Mesendoderm (in vitro differentiated cells): ENCODE data around the gene IPO5.
"Not testable (repeated sequence)": the region's sequence is repeated elsewhere in the genome, so short reads cannot be mapped to it uniquely, and the experiment has no call there.

Experiments
- DNase-seq: peaks from one replicate; pipeline ENCODE4 v3.0.0; 2013
- H2AK5ac ChIP-seq: 2 replicates; pipeline ENCODE4 v1.6.1; 2013; ENCODE audit warnings: low read length, inconsistent platforms
- H2BK120ac ChIP-seq: 2 replicates; pipeline ENCODE4 v1.6.1; 2013; ENCODE audit warnings: low read depth, mild to moderate bottlenecking, low read length, moderate library complexity, mixed read lengths
- H2BK15ac ChIP-seq: replicated peaks from 2 replicates; pipeline ENCODE4 v1.6.1; 2013; ENCODE audit warnings: low read depth, mild to moderate bottlenecking, moderate library complexity
- H2BK5ac ChIP-seq: 2 replicates; pipeline ENCODE4 v1.6.1; 2013; ENCODE audit warnings: low read length, inconsistent platforms
- H3K18ac ChIP-seq: 2 replicates; pipeline ENCODE4 v1.6.1; 2013; ENCODE audit warnings: mild to moderate bottlenecking, low read length, mixed read lengths
- H3K23ac ChIP-seq: one replicate; pipeline ENCODE4 v1.6.1; 2013; ENCODE audit warnings: low read length
- H3K27ac ChIP-seq: 2 replicates; pipeline ENCODE4 v1.5.1; 2013; ENCODE audit warnings: low read depth, mild to moderate bottlenecking, inconsistent platforms, low read length, moderate library complexity
- H3K27me3 ChIP-seq: 2 replicates; pipeline ENCODE4 v1.6.1; 2013; ENCODE audit warnings: low read length, control low read depth, mild to moderate bottlenecking, inconsistent platforms; ENCODE audit not compliant: insufficient read depth, poor library complexity
- H3K36me3 ChIP-seq: 2 replicates; pipeline ENCODE4 v1.6.1; 2013; ENCODE audit warnings: low read length, inconsistent platforms; ENCODE audit not compliant: control insufficient read depth, insufficient read depth
- H3K4ac ChIP-seq: one replicate; pipeline ENCODE4 v1.6.1; 2013; ENCODE audit warnings: low read depth, mild to moderate bottlenecking, low read length, moderate library complexity
- H3K4me1 ChIP-seq: 2 replicates; pipeline ENCODE4 v1.6.1; 2013; ENCODE audit warnings: low read depth, low read length, inconsistent platforms; ENCODE audit not compliant: control insufficient read depth
- H3K4me2 ChIP-seq: 2 replicates; pipeline ENCODE4 v1.6.1; 2013; ENCODE audit warnings: low read length
- H3K4me3 ChIP-seq: 2 replicates; pipeline ENCODE4 v1.5.1; 2013; ENCODE audit warnings: mild to moderate bottlenecking, low read length
- H3K56ac ChIP-seq: one replicate; pipeline ENCODE4 v1.6.1; 2013; ENCODE audit warnings: low read length
- H3K79me1 ChIP-seq: 2 replicates; pipeline ENCODE4 v1.6.1; 2013; ENCODE audit warnings: low read length, inconsistent platforms
- H3K79me2 ChIP-seq: 2 replicates; pipeline ENCODE4 v1.6.1; 2013; ENCODE audit warnings: mild to moderate bottlenecking, low read length; ENCODE audit not compliant: control insufficient read depth, insufficient read depth
- H3K9ac ChIP-seq: 2 replicates; pipeline ENCODE4 v1.6.1; 2013; ENCODE audit warnings: low read length, inconsistent platforms
- H4K5ac ChIP-seq: one replicate; pipeline ENCODE4 v1.6.1; 2013; ENCODE audit warnings: low read length
- H4K8ac ChIP-seq: one replicate; pipeline ENCODE4 v1.6.1; 2013; ENCODE audit warnings: low read depth, mild to moderate bottlenecking, control low read depth, low read length, moderate library complexity
- WGBS: extraction: QIAGEN DNeasy Blood & Tissue Kit; methylation state at CpG from one replicate; pipeline ENCODE4 v1.1.7; 2013; ENCODE audit warnings: low lambda C conversion rate, missing lambda C conversion rate; ENCODE audit not compliant: insufficient coverage; ENCODE audit errors: extremely low coverage; 5-methylcytosine and 5-hydroxymethylcytosine counted together

IPO5 gene

GRCh38 chr13:97945342-97945741, 8.1 kb upstream of the IPO5 start:
- Histone ChIP-seq H3K79me1 (no peaks in the 10 kb centered on the region), H2BK120ac (no peak overlapping the region), H3K79me2 (no peaks in the 10 kb centered on the region), H3K4ac (no peak overlapping the region), H3K23ac (no peak overlapping the region), H3K36me3 (no peaks in the 10 kb centered on the region), H4K8ac (no peak overlapping the region), H2BK5ac (no peak overlapping the region), H3K27me3 (no peaks in the 10 kb centered on the region), H3K4me2 (no peak overlapping the region), H4K5ac (no peak overlapping the region), H3K56ac (no peak overlapping the region), H3K4me1 (no peaks in the 10 kb centered on the region), H3K18ac (no peak overlapping the region), H2AK5ac (no peak overlapping the region), H3K27ac (no peak overlapping the region), H3K9ac (no peak overlapping the region), H3K4me3 (no peak overlapping the region), H2BK15ac (no peak overlapping the region)
- no peak for DNase-seq

- Histone ChIP-seq H2BK120ac (no peak overlapping the region), H3K4me1 (no peaks in the 10 kb centered on the region), H2BK15ac (no peak overlapping the region), H3K27ac (no peak overlapping the region), H2BK5ac (no peak overlapping the region), H3K36me3 (no peaks in the 10 kb centered on the region), H4K8ac (no peak overlapping the region), H3K9ac (no peak overlapping the region), H3K4me2 (no peak overlapping the region), H3K79me2 (no peaks in the 10 kb centered on the region), H3K18ac (no peak overlapping the region), H2AK5ac (no peak overlapping the region), H3K56ac (no peak overlapping the region), H3K4ac (no peak overlapping the region), H4K5ac (no peak overlapping the region), H3K4me3 (no peak overlapping the region), H3K23ac (no peak overlapping the region), H3K27me3 (no peaks in the 10 kb centered on the region), H3K79me1 (no peaks in the 10 kb centered on the region)
- no peak for DNase-seq
- no CpG with 5 or more reads among the region's 5 CpGs for WGBS
Measured at GRCh38 chr13:97945792-97946419, 7.6 kb upstream of the IPO5 start.

GRCh38 chr13:97946951-97947588, 6.4 kb upstream of the IPO5 start:
- no peaks in the 10 kb centered on the region for H3K36me3 ChIP-seq
- no peaks in the 10 kb centered on the region for H3K4me1 ChIP-seq
- no peak overlapping the region for H3K23ac ChIP-seq
- no peak overlapping the region for H3K56ac ChIP-seq
- H3K9ac ChIP-seq, result no peak overlapping the region
- WGBS, result no CpG with 5 or more reads among the region's 3 CpGs
- no peak overlapping the region for H3K4me2 ChIP-seq
- DNase-seq, result no peak
- no peak overlapping the region for H2BK120ac ChIP-seq
- H2BK5ac ChIP-seq, result no peak overlapping the region
- H3K79me1 ChIP-seq, result no peaks in the 10 kb centered on the region
- H4K5ac ChIP-seq, result no peak overlapping the region
- H2BK15ac ChIP-seq, result no peak overlapping the region
- H3K4me3 ChIP-seq, result no peak overlapping the region
- no peak overlapping the region for H2AK5ac ChIP-seq
- H3K27me3 ChIP-seq, result no peaks in the 10 kb centered on the region
- H4K8ac ChIP-seq, result no peak overlapping the region
- no peak overlapping the region for H3K18ac ChIP-seq
- H3K79me2 ChIP-seq, result no peaks in the 10 kb centered on the region
- H3K27ac ChIP-seq, result no peak overlapping the region
- no peak overlapping the region for H3K4ac ChIP-seq

- Histone ChIP-seq H3K79me1 (no peaks in the 10 kb centered on the region), H3K27ac (no peak overlapping the region), H3K4me3 (no peak overlapping the region), H3K56ac (no peak overlapping the region), H2BK15ac (no peak overlapping the region), H3K79me2 (no peaks in the 10 kb centered on the region), H3K4ac (no peak overlapping the region), H4K5ac (no peak overlapping the region), H3K4me1 (no peaks in the 10 kb centered on the region), H3K4me2 (no peak overlapping the region), H3K9ac (no peak overlapping the region), H2BK5ac (no peak overlapping the region), H3K23ac (no peak overlapping the region), H4K8ac (no peak overlapping the region), H3K18ac (no peak overlapping the region), H2BK120ac (no peak overlapping the region), H2AK5ac (no peak overlapping the region), H3K36me3 (no peaks in the 10 kb centered on the region), H3K27me3 (no peaks in the 10 kb centered on the region)
- DNase-seq, result no peak
- no CpG with 5 or more reads among the region's 3 CpGs for WGBS
Measured at GRCh38 chr13:97948041-97948440, 5.4 kb upstream of the IPO5 start.

DNA sequence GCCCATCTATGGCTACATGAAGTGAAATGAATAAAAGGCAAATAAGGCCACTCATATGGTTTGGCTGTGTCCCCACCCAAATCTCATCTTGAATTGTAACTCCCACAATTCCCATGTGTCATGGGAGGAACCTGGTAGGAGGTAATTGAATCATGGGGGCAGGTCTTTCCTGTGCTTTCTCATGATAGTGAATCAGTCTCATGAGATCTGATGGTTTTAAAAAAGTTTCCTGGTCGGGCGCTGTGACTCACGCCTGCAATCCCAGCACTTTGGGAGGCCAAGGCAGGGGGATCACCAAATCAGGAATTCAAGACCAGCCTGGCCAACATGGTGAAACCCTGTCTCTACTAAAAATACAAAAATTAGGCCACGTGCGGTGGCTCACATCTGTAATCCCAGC, 4.2 kb upstream of the IPO5 start:
- DNase-seq, H3K79me1 ChIP-seq, H3K27ac ChIP-seq, H4K5ac ChIP-seq, H2BK5ac ChIP-seq, H3K18ac ChIP-seq, H3K36me3 ChIP-seq, H3K9ac ChIP-seq, H3K23ac ChIP-seq, H3K27me3 ChIP-seq, H3K4me2 ChIP-seq, H2BK120ac ChIP-seq, H2BK15ac ChIP-seq, H3K4me1 ChIP-seq, H4K8ac ChIP-seq, H3K56ac ChIP-seq, H3K4ac ChIP-seq, H3K79me2 ChIP-seq, H3K4me3 ChIP-seq, H2AK5ac ChIP-seq: not testable (repeated sequence)
- WGBS, result no CpG with 5 or more reads among the region's 5 CpGs

DNA sequence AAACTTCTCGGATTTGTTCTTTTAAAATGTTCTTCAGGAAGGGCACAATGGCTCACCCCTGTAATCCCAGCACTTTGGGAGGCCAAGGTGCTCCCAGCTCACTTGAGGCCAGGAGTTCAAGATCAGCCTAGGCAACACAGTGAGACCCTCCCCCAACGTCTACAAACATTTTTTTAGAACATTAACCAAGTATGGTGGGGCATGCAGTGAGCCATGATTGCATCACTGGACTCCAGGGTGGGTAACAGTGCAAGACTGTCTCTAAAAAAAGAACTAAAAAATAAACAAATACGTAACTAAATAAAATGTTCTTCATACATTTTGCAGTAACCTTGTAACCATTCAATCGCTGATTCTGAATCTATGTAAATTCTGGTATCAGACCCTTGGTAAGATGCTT, 2.1 kb upstream of the IPO5 start:
- Histone ChIP-seq H3K4me2 (no peak overlapping the region), H3K4ac (no peak overlapping the region), H3K4me1 (no peaks in the 10 kb centered on the region), H2BK15ac (no peak overlapping the region), H3K23ac (no peak overlapping the region), H3K79me1 (no peaks in the 10 kb centered on the region), H2BK5ac (no peak overlapping the region), H2BK120ac (no peak overlapping the region), H3K27ac (no peak overlapping the region), H3K4me3 (no peak overlapping the region), H2AK5ac (no peak overlapping the region), H3K18ac (no peak overlapping the region), H3K79me2 (no peaks in the 10 kb centered on the region), H3K27me3 (no peaks in the 10 kb centered on the region), H4K8ac (no peak overlapping the region), H3K36me3 (no peaks in the 10 kb centered on the region), H3K9ac (no peak overlapping the region), H4K5ac (no peak overlapping the region), H3K56ac (no peak overlapping the region)
- DNase-seq, result no peak
- no CpG with 5 or more reads among the region's 4 CpGs for WGBS
